Measurements from ENCODE around the gene SYNJ2.
"Not testable (repeated sequence)": the region's sequence is repeated elsewhere in the genome, so short reads cannot be mapped to it uniquely, and the experiment has no call there.

Gene SYNJ2, protein sequence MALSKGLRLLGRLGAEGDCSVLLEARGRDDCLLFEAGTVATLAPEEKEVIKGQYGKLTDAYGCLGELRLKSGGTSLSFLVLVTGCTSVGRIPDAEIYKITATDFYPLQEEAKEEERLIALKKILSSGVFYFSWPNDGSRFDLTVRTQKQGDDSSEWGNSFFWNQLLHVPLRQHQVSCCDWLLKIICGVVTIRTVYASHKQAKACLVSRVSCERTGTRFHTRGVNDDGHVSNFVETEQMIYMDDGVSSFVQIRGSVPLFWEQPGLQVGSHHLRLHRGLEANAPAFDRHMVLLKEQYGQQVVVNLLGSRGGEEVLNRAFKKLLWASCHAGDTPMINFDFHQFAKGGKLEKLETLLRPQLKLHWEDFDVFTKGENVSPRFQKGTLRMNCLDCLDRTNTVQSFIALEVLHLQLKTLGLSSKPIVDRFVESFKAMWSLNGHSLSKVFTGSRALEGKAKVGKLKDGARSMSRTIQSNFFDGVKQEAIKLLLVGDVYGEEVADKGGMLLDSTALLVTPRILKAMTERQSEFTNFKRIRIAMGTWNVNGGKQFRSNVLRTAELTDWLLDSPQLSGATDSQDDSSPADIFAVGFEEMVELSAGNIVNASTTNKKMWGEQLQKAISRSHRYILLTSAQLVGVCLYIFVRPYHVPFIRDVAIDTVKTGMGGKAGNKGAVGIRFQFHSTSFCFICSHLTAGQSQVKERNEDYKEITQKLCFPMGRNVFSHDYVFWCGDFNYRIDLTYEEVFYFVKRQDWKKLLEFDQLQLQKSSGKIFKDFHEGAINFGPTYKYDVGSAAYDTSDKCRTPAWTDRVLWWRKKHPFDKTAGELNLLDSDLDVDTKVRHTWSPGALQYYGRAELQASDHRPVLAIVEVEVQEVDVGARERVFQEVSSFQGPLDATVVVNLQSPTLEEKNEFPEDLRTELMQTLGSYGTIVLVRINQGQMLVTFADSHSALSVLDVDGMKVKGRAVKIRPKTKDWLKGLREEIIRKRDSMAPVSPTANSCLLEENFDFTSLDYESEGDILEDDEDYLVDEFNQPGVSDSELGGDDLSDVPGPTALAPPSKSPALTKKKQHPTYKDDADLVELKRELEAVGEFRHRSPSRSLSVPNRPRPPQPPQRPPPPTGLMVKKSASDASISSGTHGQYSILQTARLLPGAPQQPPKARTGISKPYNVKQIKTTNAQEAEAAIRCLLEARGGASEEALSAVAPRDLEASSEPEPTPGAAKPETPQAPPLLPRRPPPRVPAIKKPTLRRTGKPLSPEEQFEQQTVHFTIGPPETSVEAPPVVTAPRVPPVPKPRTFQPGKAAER (N-terminal part only)

DNA sequence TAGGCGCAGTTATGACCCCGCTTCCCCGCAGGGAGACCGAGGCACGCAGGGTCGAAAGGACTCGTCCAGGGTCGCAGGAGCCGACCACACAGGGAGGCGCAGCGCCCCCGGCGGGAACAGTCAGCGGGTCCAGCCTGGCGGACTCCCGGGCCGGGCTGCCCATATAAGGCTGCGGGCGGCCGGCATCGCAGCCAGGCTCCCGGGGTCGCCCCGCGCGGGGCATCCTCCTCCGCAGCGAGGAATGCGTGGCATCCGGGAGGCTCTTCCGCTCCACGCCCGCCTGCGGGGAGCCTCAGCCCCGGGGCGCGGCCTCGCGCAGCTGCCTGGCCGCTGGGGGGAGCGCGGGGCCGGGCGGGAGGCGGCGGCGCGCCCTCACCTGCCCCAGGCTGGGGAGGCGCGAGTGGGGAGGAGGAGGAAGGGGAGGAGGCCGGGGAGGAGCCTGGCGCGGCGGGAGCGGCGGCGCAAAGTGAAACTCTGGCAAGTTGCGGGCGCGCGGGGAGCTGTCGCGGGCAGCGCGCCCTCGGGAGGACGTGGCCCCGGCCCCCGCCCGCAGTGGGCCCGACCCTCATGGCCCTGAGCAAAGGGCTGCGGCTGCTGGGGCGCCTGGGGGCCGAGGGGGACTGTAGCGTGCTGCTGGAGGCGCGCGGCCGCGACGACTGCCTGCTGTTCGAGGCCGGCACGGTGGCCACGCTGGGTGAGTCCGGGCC is at the start of gene SYNJ2:
TSS of gene SYNJ2 (plus strand) at position 469 of the 707 bp plus-strand sequence. CDS start at position 568, 99 bp downstream.
- DNase-seq (ENCODE audit: low spot score): peak; percentile 89

DNA sequence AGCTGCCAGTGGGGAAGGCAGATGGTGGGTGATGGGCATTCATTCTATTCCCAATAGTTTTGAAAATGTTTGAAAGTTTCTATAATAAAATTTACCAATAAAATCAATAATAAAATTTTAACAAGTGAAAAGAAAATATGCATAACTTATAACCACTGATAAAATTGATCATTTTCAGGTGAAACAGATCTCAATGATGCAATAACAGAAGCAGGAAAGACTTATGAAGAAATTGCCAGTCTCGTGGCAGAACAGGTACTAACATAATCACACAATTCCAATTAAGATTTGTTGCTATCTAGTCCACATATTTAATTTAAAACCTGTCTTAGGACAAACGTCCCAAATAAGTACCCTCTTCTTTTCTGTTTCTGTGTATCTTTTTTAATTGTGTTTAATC is 45.9 kb upstream of the SYNJ2 start:
- no peak for DNase-seq (ENCODE audit: low spot score)
- TF ChIP-seq, protein P1, sequence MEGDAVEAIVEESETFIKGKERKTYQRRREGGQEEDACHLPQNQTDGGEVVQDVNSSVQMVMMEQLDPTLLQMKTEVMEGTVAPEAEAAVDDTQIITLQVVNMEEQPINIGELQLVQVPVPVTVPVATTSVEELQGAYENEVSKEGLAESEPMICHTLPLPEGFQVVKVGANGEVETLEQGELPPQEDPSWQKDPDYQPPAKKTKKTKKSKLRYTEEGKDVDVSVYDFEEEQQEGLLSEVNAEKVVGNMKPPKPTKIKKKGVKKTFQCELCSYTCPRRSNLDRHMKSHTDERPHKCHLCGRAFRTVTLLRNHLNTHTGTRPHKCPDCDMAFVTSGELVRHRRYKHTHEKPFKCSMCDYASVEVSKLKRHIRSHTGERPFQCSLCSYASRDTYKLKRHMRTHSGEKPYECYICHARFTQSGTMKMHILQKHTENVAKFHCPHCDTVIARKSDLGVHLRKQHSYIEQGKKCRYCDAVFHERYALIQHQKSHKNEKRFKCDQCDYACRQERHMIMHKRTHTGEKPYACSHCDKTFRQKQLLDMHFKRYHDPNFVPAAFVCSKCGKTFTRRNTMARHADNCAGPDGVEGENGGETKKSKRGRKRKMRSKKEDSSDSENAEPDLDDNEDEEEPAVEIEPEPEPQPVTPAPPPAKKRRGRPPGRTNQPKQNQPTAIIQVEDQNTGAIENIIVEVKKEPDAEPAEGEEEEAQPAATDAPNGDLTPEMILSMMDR (IDR thresholded peaks at IDR 0.05; ENCODE audit: extremely low read depth, missing control alignments): no peak

More for the DNA sequence above, at the start of gene SYNJ2:
- TF ChIP-seq, protein P1 (IDR thresholded peaks at IDR 0.05; ENCODE audit: extremely low read depth, missing control alignments): peak; percentile 16

DNA sequence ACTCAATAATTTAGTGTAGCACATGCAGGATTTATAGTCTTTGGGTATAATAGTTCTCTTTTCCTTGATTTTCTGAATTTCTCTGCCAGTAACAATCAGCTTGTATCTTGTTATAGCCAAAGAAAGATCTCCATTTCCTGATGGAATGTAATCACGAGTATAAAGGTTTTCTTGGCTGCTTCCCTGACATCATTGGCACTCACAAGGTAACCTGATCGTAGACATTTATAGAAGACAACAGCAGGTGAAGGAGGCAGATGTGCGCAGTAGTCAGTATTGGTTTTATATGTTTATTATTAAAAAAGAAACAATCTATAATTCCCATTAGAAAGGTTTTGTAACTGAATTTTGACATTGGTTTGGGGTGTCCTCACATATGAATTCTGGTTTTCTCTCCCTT is 44.3 kb upstream of the SYNJ2 start:
- DNase-seq (ENCODE audit: low spot score): no peak
- TF ChIP-seq, protein P1 (IDR thresholded peaks at IDR 0.05; ENCODE audit: extremely low read depth, missing control alignments): no peak

DNA sequence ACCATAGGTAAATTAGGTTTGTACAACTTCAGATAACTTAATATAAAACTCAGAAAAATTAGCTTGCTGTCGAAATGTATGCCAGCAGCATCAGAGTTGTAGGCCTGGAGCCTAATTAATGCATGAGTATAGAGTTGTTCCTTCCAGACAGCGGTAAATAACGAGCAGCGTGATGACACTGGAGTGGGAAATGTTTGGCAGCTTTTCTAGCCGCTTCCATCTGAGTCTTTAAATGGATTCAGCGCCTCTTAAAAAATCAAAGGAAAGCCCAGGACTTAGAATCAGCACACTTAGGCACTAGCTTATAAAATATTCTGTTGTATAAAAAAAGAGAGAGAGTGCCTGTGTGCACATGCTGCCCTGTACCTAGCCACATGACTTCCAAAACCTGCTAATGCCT is 43.7 kb upstream of the SYNJ2 start:
- no peak for DNase-seq (ENCODE audit: low spot score)
- TF ChIP-seq, protein P1 (IDR thresholded peaks at IDR 0.05; ENCODE audit: extremely low read depth, missing control alignments): no peak

DNA sequence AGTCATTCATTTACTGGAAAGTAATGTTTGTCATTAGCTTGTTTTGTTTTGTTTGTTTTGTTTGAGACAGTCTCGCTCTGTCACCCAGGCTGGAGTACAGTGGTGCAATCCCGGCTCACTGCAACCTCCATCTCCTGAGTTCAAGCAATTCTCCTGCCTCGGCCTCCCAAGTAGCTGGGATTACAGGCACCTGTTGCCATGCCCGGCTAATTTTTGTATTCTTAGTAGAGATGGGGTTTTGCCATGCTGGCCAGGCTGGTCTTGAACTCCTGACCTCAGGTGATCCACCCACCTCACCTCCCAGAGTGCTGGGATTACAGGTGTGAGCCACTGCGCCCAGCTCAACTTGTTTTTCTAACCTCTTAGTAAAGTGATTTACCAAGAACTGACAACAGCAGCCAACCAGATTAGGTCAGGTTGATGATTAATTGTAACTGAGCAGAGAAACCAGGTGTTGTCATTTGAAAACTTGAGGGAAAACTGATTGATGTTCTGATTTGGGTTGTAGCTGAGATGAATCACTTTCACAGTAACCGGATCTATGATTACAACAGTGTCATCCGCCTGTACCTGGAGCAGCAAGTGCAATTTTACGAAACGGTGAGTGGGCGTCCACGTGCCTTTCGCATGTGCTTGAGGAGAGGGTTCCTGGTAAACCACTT is 41.2 kb upstream of the SYNJ2 start:
- not testable (repeated sequence) for DNase-seq (ENCODE audit: low spot score)

DNA sequence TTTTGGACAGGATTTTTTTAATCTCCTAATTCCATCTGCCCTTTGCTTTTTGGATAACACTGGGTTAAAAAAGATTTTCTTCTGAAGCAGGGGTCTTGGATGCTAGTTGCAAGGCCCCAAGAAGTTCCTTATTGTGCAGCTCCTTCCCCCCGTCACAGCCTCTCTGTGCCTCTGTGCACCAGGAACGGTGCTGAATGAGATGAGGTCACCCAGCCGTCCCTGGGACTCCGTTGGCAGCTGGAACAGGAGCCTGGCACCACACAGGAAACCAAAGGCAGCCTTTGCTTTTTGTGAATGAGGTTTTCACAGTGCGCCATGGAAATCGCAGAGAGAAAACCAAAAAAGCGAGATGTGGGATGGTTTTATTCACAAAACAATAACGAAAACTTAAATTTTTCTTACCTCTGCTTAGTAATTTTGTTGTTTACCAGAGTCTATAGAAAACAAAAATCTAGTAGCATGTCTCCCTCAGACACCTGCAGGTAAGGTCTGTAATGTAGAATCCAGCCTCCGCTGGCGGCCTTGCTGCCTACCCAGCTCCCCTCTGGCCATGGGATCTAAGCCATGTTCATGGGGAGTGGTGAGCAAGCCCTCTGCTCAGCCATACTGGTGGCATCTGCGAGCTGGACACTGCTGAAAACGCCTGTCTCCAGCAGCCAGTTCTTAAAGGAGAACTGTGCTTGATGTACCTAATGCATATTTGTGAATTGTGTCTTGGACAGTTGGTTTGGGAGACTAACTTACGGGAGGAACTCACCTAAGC is 40.4 kb upstream of the SYNJ2 start:
- no peak for DNase-seq (ENCODE audit: low spot score)
- TF ChIP-seq, protein P1 (IDR thresholded peaks at IDR 0.05; ENCODE audit: extremely low read depth, missing control alignments): no peak

All from GM20000 (cell line).